ENCODE results near the gene PTDSS2. TPM values are rescaled to one million over a fixed set of nuclear protein-coding genes. Genes with fewer than 3 reads are reported as not detected.

PTDSS2 gene
- total RNA-seq, 1 experiment from 2014 or later, result 49.5 TPM

DNA sequence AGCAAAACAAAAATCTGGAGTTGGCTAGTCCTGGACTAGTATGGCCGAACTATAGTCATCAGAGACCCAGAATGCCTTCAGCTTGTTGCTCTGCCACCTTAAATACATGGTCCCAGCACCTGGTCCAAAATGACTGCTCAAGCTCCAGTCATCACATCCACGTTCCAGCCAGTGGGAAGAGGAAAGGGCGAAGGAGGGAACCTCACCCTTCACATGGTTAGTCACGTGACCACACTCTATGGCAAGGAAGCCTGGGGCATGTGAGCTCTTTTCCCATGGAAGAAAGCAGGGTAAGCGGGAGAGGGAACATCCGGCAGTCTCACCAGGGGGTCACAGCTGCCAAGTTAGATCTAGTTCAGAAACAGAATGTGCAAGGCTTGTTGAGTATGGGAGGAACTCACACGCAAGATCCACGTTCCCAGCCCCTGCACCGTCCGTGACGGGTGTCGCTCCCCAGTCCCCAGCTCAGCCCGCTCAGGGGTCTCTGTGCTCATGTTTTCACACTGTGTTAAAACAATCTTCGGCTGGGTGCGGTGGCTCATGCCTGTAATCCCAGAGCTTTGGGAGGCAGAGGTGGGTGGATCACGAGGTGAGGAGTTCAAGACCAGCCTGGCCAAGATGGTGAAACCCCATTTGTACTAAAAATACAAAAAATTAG lies 6.4 kb upstream of the PTDSS2 start:
- TF ChIP-seq, protein P1, sequence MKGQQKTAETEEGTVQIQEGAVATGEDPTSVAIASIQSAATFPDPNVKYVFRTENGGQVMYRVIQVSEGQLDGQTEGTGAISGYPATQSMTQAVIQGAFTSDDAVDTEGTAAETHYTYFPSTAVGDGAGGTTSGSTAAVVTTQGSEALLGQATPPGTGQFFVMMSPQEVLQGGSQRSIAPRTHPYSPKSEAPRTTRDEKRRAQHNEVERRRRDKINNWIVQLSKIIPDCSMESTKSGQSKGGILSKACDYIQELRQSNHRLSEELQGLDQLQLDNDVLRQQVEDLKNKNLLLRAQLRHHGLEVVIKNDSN (CRISPR knock-in tag; IDR thresholded peaks at IDR 0.05), result peak; percentile 61; the same call in 1 of the 2 replicates
- TF ChIP-seq, protein P2, sequence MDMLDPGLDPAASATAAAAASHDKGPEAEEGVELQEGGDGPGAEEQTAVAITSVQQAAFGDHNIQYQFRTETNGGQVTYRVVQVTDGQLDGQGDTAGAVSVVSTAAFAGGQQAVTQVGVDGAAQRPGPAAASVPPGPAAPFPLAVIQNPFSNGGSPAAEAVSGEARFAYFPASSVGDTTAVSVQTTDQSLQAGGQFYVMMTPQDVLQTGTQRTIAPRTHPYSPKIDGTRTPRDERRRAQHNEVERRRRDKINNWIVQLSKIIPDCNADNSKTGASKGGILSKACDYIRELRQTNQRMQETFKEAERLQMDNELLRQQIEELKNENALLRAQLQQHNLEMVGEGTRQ (CRISPR knock-in tag; IDR thresholded peaks at IDR 0.05), result peak; percentile 83
- no peak for TF ChIP-seq TP53 (CRISPR knock-in tag; IDR thresholded peaks at IDR 0.05)
- CTCF ChIA-PET, result interaction anchor here (0.6 to 1.7 kb wide), 3 partner anchors 33 to 39 kb away, joined by 3 to 6 read pairs (median 4); no protein-coding TSS in a partner anchor
- POLR2A ChIA-PET, result interaction anchor here (0.6 kb wide), 1 partner anchor 13 kb away, joined by 3 read pairs; no protein-coding TSS in a partner anchor
- H3K9me3 Mint-ChIP-seq, result no peaks in the 10 kb centered on the region
- no peak overlapping the region for H3K4me3 Mint-ChIP-seq
- H3K36me3 Mint-ChIP-seq, result no peaks in the 10 kb centered on the region
- no peak overlapping the region for H3K27ac Mint-ChIP-seq
- no peak for ATAC-seq
- no peak for DNase-seq (ENCODE audit: low spot score)
- peaks cover 3% of the 10 kb centered on the region; the same call in 1 of the 2 replicates for H3K27me3 Mint-ChIP-seq (ENCODE audit: low read depth)
- peaks cover 8% of the 10 kb centered on the region for H3K4me1 Mint-ChIP-seq

DNA sequence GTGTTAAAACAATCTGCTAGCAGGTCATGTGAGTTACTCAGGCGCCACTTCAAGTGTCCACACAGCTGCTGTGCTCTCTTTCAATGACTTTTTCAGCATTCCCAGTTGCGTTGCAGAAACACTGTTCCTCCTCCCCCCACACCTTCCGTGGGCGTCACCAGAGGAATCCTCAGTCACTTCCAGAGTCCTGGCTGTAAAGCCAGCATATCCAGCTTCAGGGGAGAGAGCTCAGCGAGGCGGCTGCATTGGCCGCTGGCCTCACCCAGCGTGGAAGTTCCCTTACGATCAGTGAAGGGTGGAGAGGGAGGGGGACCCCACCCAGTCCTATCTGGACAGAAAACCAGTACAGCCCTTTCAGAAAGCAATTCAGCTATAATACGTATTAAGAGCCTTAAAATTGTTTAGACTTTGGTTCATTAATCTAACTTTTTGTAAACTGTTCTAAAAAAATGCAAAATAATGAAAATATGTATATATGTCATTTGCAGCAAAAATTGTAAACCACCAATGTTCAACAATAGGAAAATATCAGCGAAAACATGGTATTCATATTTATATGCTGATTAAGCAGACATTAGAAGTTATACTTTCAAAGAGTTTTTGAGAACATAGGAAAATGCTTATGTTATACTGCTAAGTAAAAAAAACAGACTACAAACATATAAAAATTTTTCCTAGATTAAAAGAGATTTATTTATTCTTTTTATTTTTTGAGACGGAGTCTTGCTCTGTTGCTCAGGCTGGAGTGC lies 5.5 kb upstream of the PTDSS2 start:
- H3K9me3 Mint-ChIP-seq, result no peaks in the 10 kb centered on the region
- peaks cover 3% of the 10 kb centered on the region; the same call in 1 of the 2 replicates for H3K27me3 Mint-ChIP-seq (ENCODE audit: low read depth)
- POLR2A ChIA-PET, result no interaction called here
- H3K27ac Mint-ChIP-seq, result no peak overlapping the region
- DNase-seq (ENCODE audit: low spot score) (no peak), ATAC-seq (no peak)
- H3K36me3 Mint-ChIP-seq, result no peaks in the 10 kb centered on the region
- peaks cover 10% of the 10 kb centered on the region for H3K4me1 Mint-ChIP-seq
- CTCF ChIA-PET, result interaction anchor here (0.6 to 1.7 kb wide), 3 partner anchors 34 to 38 kb away, joined by 3 to 4 read pairs (median 3); no protein-coding TSS in a partner anchor
- TF ChIP-seq TEAD1 (CRISPR knock-in tag; IDR thresholded peaks at IDR 0.05) (no peak), MXD4 (CRISPR knock-in tag; IDR thresholded peaks at IDR 0.05; ENCODE audit: borderline replicate concordance) (no peak), SMAD3 (CRISPR knock-in tag; IDR thresholded peaks at IDR 0.05; ENCODE audit: borderline replicate concordance) (no peak), ZNF423 (CRISPR knock-in tag; IDR thresholded peaks at IDR 0.05) (no peak), KAT7 (CRISPR knock-in tag; IDR thresholded peaks at IDR 0.05; ENCODE audit: borderline replicate concordance) (no peak), EMX1 (CRISPR knock-in tag; IDR thresholded peaks at IDR 0.05) (no peak), FOXK1 (CRISPR knock-in tag; IDR thresholded peaks at IDR 0.05) (no peak), CREM (CRISPR knock-in tag; IDR thresholded peaks at IDR 0.05) (no peak), TP53 (CRISPR knock-in tag; IDR thresholded peaks at IDR 0.05) (no peak), OVOL2 (CRISPR knock-in tag; IDR thresholded peaks at IDR 0.05; ENCODE audit: borderline replicate concordance) (no peak), ZNF317 (CRISPR knock-in tag; IDR thresholded peaks at IDR 0.05; ENCODE audit: borderline replicate concordance, low read depth) (no peak), NFYB (CRISPR knock-in tag; conservative IDR thresholded peaks at IDR 0.05; ENCODE audit: low read depth) (no peak)
- TF ChIP-seq, protein P3, sequence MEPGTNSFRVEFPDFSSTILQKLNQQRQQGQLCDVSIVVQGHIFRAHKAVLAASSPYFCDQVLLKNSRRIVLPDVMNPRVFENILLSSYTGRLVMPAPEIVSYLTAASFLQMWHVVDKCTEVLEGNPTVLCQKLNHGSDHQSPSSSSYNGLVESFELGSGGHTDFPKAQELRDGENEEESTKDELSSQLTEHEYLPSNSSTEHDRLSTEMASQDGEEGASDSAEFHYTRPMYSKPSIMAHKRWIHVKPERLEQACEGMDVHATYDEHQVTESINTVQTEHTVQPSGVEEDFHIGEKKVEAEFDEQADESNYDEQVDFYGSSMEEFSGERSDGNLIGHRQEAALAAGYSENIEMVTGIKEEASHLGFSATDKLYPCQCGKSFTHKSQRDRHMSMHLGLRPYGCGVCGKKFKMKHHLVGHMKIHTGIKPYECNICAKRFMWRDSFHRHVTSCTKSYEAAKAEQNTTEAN (CRISPR knock-in tag; IDR thresholded peaks at IDR 0.05), result no peak
- TF ChIP-seq, protein P4, sequence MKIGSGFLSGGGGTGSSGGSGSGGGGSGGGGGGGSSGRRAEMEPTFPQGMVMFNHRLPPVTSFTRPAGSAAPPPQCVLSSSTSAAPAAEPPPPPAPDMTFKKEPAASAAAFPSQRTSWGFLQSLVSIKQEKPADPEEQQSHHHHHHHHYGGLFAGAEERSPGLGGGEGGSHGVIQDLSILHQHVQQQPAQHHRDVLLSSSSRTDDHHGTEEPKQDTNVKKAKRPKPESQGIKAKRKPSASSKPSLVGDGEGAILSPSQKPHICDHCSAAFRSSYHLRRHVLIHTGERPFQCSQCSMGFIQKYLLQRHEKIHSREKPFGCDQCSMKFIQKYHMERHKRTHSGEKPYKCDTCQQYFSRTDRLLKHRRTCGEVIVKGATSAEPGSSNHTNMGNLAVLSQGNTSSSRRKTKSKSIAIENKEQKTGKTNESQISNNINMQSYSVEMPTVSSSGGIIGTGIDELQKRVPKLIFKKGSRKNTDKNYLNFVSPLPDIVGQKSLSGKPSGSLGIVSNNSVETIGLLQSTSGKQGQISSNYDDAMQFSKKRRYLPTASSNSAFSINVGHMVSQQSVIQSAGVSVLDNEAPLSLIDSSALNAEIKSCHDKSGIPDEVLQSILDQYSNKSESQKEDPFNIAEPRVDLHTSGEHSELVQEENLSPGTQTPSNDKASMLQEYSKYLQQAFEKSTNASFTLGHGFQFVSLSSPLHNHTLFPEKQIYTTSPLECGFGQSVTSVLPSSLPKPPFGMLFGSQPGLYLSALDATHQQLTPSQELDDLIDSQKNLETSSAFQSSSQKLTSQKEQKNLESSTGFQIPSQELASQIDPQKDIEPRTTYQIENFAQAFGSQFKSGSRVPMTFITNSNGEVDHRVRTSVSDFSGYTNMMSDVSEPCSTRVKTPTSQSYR (CRISPR knock-in tag; IDR thresholded peaks at IDR 0.05), result no peak
- TF ChIP-seq, protein P5, sequence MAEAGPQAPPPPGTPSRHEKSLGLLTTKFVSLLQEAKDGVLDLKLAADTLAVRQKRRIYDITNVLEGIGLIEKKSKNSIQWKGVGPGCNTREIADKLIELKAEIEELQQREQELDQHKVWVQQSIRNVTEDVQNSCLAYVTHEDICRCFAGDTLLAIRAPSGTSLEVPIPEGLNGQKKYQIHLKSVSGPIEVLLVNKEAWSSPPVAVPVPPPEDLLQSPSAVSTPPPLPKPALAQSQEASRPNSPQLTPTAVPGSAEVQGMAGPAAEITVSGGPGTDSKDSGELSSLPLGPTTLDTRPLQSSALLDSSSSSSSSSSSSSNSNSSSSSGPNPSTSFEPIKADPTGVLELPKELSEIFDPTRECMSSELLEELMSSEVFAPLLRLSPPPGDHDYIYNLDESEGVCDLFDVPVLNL (CRISPR knock-in tag; IDR thresholded peaks at IDR 0.05; ENCODE audit: borderline replicate concordance, low read depth), result no peak
- no peak overlapping the region for H3K4me3 Mint-ChIP-seq
